WERI-Rb-1 (cell line): ENCODE data around the gene SPOUT1.
"Not testable (repeated sequence)": the region's sequence is repeated elsewhere in the genome, so short reads cannot be mapped to it uniquely, and the experiment has no call there.

ENCODE experiments used
- DNase-seq: peaks from one replicate; pipeline ENCODE4 v3.0.0-alpha.2; 2020
- H3K27ac ChIP-seq: fragments of 250-450 bp; sonication (Bioruptor Pico); 2 replicates; pipeline ENCODE4 v1.5.1; 2020; ENCODE audit warnings: mild to moderate bottlenecking, moderate library complexity
- H3K27me3 ChIP-seq: fragments of 250-450 bp; sonication (Bioruptor Pico); 2 replicates; pipeline ENCODE4 v1.5.1; 2021; ENCODE audit warnings: mild to moderate bottlenecking, low read depth, moderate library complexity; ENCODE audit not compliant: insufficient read depth, severe bottlenecking
- H3K36me3 ChIP-seq: fragments of 250-450 bp; sonication (Bioruptor Pico); 2 replicates; pipeline ENCODE4 v1.5.1; 2020; ENCODE audit warnings: mild to moderate bottlenecking, moderate library complexity
- H3K4me3 ChIP-seq: 2 replicates; pipeline ENCODE4 v1.5.1; 2011; ENCODE audit warnings: low read depth, mild to moderate bottlenecking, control low read depth, low read length
- H3K9me3 ChIP-seq: fragments of 250-450 bp; sonication (Bioruptor Pico); 2 replicates; pipeline ENCODE4 v1.5.1; 2021; ENCODE audit warnings: mild to moderate bottlenecking, moderate library complexity; ENCODE audit not compliant: severe bottlenecking
- CTCF ChIP-seq: IDR thresholded peaks from 2 replicates; pipeline ENCODE4 v1.5.1; 2011; ENCODE audit warnings: low read depth, mild to moderate bottlenecking, control low read depth, inconsistent platforms, low read length

SPOUT1 gene

GRCh38 chr9:128846680-128847030 is 17.1 kb upstream of the SPOUT1 start:
- Histone ChIP-seq H3K27ac (no peak overlapping the region), H3K27me3 (no peaks in the 10 kb centered on the region), H3K4me3 (no peak overlapping the region), H3K36me3 (no peaks in the 10 kb centered on the region), H3K9me3 (no peaks in the 10 kb centered on the region)
- TF ChIP-seq CTCF = no peak
- no peak for DNase-seq

- Histone ChIP-seq H3K36me3 (peaks cover 4% of the 10 kb centered on the region), H3K27me3 (no peaks in the 10 kb centered on the region), H3K4me3 (no peak overlapping the region), H3K27ac (peak overlapping the region; percentile 56), H3K9me3 (no peaks in the 10 kb centered on the region)
- TF ChIP-seq CTCF = peak; percentile 83
- DNase-seq = peak; percentile 81
Observed at GRCh38 chr9:128845186-128845931, 15.8 kb upstream of the SPOUT1 start.

- H3K27me3 ChIP-seq, H3K27ac ChIP-seq, H3K4me3 ChIP-seq, H3K9me3 ChIP-seq, H3K36me3 ChIP-seq, DNase-seq: not testable (repeated sequence)
Observed at GRCh38 chr9:128843171-128843570, 13.6 kb upstream of the SPOUT1 start.

GRCh38 chr9:128841694-128842492 is 12.3 kb upstream of the SPOUT1 start:
- Histone ChIP-seq H3K4me3 (no peak overlapping the region), H3K36me3 (peaks cover 8% of the 10 kb centered on the region), H3K9me3 (no peaks in the 10 kb centered on the region), H3K27me3 (no peaks in the 10 kb centered on the region), H3K27ac (no peak overlapping the region)
- no peak for TF ChIP-seq CTCF
- no peak for DNase-seq

GRCh38 chr9:128840524-128840923 is 10.9 kb upstream of the SPOUT1 start:
- DNase-seq = no peak
- Histone ChIP-seq H3K27ac (no peak overlapping the region), H3K27me3 (no peaks in the 10 kb centered on the region), H3K9me3 (no peaks in the 10 kb centered on the region), H3K4me3 (no peak overlapping the region), H3K36me3 (peaks cover 12% of the 10 kb centered on the region)
- TF ChIP-seq CTCF = no peak

- peaks cover 21% of the 10 kb centered on the region for H3K36me3 ChIP-seq
- H3K9me3 ChIP-seq = no peaks in the 10 kb centered on the region
- no peak for DNase-seq
- no peak overlapping the region for H3K4me3 ChIP-seq
- no peak for TF ChIP-seq CTCF
- no peak overlapping the region for H3K27ac ChIP-seq
- no peaks in the 10 kb centered on the region for H3K27me3 ChIP-seq
Observed at GRCh38 chr9:128838338-128838737, 8.7 kb upstream of the SPOUT1 start.
